NCI-H2171 treated with DMSO at 0.1 percent for 48 hours (cell line): ENCODE results near the gene CCDC186.

Experiments
- DNase-seq: peaks from one replicate; lab custom pipeline; 2025; lab: John Stamatoyannopoulos, UW

Gene CCDC186

GRCh38 chr10:114110174-114110972 lies 63.6 kb downstream of the CCDC186 start:
- no peak for DNase-seq

- peak; percentile 23 for DNase-seq
Observed at GRCh38 chr10:114103284-114103683, 70.7 kb downstream of the CCDC186 start.

GRCh38 chr10:114102256-114102655 lies 71.7 kb downstream of the CCDC186 start:
- DNase-seq = no peak

GRCh38 chr10:114100848-114101741 lies 72.9 kb downstream of the CCDC186 start:
- DNase-seq = no peak

GRCh38 chr10:114096864-114097263 lies 77.1 kb downstream of the CCDC186 start:
- no peak for DNase-seq

GRCh38 chr10:114095559-114096337 lies 78.3 kb downstream of the CCDC186 start:
- DNase-seq = no peak

DNA sequence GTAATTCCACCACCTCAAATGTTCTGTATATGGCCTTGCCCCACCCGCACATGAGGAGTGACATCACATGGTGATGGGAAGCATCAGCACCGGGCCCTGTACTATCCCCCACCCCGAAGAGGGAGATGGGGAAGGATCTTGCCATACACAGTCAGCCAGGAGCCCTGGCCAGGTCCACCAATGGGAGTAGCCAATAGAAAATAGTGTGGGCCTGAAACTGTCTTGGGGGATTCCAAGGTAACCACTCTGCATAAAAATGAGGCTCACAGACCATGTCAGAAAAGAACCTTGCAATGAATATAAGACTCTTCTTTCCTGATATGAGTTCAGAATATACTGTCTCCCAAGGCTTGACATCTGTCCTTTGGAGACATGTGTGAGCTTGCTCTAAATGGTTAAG lies 79.2 kb downstream of the CCDC186 start:
- no peak for DNase-seq

DNA sequence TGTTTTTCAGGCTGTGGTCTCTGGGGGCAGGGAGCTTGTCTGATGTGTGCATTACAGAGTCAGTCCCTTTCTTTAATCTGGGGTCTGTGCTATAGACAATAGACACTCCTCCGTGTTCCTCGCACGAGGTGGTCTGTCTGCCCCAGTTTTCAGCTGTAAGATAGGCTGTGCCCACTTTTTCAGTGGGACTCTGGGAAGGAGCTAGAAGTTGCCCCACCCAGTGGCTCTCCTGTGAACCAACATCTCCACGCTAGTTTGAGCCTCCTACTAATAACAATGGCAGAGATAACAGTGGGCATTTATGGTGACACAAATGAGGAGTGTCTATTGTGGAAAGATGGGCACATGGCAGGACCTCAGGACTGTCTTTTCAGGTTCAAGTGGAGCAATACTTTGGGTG lies 86.3 kb downstream of the CCDC186 start:
- no peak for DNase-seq

DNA sequence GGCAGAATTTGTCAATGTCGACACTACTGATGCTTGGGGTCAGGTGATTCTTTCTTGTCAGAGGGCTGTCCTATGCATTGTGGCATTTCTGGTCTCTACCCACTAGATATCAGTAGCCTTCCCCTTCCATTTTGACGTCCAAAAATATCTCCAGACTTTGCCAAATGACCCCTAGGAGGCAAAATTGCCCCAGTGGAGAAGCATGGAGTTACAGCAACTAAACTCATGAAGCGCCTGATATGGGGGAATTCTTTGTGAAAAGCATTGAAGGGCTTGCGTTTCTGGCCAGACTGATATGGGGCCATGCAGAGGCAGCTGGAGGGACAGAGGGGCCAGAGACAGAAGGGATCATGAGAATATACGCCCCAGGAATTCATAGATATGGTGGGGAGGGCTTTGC lies 86.7 kb downstream of the CCDC186 start:
- DNase-seq = no peak

DNA sequence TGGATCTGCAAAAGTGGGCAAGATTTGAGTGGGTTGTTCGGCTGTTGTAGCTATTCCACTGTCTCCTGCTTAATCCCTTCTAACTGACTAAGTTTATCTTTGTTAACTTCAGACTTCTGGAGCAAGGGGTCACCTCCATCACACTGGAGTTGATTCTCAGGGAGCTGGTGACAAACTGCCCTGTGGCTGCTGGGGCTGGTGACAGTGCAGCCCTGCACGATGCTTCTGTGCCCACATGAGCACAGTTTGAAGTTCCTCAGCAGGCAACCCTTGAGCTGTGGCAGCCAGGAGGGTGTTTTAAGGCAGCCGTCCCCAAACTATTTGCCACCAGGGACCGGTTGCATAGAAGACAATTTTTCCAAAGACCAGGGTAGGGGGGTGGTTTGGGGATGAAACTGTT lies 89.8 kb downstream of the CCDC186 start:
- DNase-seq = no peak

DNA sequence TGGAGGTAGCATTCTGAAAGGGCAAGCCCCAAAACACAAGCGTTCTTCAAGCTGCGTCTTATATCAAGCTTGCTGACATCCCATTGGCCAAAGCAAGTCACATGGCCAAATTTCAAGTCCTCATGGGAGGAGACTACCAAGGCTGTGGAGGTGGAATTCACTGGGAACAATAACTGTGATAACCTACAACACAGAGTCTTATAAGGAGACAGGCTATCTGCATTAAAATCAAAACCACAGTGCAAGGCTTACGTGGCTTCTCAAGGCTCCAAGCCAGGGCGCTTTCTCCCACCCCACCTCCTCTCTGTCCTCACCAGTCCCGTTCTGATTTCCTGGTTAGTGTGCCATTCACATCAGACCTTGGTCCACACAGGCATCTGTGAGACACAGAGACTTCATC lies 91.0 kb downstream of the CCDC186 start:
- no peak for DNase-seq

- DNase-seq = no peak
Observed at GRCh38 chr10:114081911-114082583, 92.0 kb downstream of the CCDC186 start.

- DNase-seq = no peak
Observed at GRCh38 chr10:114079421-114079820, 94.6 kb downstream of the CCDC186 start.

DNA sequence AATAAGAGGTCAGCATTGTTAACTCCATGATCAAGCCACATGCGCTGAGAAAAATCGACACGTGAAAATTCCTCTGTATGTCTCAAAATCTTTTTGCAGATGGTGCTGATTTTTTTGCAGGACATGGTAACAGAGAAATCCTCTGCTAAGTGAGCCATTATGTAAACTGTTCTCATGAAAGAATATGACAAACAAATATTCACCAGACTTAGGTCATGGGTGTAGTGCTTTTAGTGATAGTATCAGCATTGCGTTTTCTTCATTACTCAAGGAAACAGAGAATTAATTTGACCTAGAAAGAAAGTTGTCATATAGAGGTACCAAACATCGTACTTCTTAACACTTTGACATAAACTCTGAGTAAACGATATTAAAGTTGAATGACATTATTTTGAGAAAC lies 95.7 kb downstream of the CCDC186 start:
- no peak for DNase-seq

GRCh38 chr10:114077815-114078219 lies 96.2 kb downstream of the CCDC186 start:
- no peak for DNase-seq

DNA sequence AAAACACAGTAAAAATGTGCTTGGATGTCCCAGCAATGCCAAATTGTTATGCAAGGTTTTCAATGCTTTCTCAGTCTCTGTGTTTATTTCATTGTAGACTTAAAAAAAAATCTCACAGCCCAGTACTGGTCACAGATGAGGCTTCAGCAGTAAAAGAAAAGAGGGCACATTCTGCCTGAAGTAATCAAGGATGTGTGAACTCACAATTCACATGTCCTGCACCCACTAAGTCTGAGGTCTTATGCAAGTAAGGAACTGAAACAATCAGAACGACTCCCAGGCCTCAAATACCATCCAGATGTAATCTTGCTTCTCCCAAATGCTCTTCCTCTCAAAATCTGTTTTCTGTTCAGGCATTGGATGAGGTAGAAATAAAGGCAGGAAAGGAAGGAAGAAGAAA lies 96.7 kb downstream of the CCDC186 start:
- no peak for DNase-seq

DNA sequence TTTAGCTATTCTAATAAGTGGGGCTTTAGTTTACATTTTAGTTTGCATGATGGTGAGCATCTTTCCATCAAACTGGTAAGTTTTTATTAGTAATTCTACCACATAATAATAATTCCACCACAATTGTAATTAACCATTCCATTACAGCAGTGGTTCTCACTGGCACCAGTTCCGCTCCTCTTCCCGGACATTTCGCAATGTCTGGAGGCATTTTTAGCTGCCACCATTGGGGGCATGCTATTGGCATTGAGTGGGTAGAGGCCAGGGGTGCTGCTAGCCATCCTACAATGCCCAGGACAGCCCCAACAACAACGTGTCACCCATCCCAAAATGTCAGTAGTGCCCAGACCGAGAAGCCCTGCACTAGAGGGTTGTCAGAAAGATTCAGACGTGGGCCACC lies 98.9 kb downstream of the CCDC186 start:
- DNase-seq = no peak

DNA sequence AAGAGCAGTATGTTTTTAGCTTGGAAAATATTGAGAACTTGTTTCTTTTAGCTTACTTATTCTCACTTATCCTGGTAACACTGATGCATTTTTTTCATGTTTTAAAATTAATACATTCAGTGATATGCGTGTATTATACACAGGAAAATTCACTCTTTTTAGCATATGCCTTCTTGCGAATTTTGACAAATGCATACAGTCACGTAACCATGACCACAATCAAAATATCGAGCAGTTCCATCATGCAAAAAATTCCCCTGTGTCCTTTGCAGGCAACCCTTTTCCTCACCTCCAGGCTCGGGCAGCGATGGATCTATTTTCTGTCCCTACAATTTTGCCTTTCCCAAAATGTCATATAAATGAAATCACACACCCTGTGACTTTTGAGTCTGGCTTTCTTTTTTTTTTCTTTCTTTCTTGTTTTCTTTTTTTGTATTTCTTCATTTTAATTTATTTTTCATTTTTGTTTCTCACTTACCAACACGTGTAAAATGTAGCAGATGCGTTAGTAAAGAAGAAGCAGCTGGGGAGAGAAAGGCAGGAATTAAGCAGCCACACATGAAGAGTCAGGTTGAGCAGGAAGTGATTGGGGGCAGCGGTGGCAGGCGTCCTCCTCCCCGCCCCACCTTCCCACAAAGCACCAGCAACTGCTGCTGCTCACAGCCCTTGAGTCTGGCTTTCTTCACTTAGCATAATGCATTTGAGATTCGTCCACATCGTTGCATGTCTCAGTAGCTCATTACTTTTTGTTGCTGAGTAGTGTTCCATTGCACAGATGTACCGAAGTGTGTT lies 100.4 kb downstream of the CCDC186 start:
- no peak for DNase-seq

DNA sequence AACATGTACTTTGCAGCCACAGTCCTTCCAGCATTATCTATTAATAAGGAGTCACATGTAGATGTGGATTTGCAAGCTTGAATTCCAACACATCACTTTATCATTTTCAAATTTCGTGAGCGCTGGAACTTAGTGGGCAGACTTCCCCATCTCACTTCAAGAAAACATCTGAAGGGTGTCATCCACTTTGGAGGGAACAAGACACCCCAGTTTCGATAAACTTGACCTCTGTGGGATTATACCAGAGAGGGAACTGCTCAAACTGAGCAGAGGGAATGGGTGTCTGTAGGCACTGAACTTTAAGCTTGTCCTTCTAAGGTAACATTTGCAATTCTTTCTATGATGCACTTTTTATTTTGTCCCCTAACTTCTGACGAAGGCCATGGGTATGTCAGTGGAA lies 102.8 kb downstream of the CCDC186 start:
- no peak for DNase-seq
